Right lobe of liver (tissue), 4 donors: ENCODE data around the gene COIL.

Experiments used
- POLR2A ChIP-seq: fragments of 450-650 bp; IDR thresholded peaks from one replicate; pipeline ENCODE4 v1.6.1; 2017; ENCODE audit warnings: antibody characterized with exemption, mild to moderate bottlenecking
- TF ChIP-seq, protein P1 (sequence below), 4 donors: fragments of 200-600 bp in 3 of 4; fragments of 450-650 bp in 1 of 4; IDR thresholded peaks; one replicate each; pipeline versions ENCODE4 v1.5.1 to v1.8.0; 2016 to 2022; ENCODE audit warnings: antibody characterized with exemption in 4 of 4, mild to moderate bottlenecking in 2 of 4
- donor health status: DM: no; HTN: no; CAD: no.
- donor health status: DM: no; HTN: no; CAD: no.
- donor health status: DM: no; HTN: yes; CAD: no.

DNA sequence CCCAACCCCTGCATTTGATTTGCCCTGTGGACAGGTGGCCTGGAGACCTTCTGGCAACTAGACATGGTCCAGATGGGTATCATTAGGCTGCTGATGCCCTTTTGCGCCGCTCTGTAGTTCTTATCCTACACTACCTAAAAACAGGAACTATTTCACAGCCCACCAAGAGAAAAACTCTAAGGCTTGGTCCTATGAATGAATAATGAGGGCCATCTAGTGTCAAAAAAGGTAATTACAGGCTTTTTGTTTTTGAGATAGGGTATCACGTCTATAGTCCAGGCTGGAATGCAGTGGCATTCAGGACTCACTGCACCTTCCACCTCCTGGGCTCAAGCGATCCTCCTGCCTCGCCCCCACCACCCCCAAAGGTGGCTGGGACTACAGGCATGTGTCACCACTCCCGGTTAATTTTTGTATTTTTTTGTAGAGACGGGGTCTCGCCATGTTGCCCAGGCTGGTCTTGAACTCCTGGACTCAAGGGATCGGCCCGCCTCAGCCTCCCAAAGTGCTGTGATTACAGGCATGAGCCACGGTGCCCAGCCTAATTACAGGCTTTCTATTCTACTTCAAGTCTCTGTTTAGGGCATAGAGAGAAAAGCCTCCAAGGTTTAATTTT, 20.9 kb downstream of the COIL start:
- TF ChIP-seq, protein P1, sequence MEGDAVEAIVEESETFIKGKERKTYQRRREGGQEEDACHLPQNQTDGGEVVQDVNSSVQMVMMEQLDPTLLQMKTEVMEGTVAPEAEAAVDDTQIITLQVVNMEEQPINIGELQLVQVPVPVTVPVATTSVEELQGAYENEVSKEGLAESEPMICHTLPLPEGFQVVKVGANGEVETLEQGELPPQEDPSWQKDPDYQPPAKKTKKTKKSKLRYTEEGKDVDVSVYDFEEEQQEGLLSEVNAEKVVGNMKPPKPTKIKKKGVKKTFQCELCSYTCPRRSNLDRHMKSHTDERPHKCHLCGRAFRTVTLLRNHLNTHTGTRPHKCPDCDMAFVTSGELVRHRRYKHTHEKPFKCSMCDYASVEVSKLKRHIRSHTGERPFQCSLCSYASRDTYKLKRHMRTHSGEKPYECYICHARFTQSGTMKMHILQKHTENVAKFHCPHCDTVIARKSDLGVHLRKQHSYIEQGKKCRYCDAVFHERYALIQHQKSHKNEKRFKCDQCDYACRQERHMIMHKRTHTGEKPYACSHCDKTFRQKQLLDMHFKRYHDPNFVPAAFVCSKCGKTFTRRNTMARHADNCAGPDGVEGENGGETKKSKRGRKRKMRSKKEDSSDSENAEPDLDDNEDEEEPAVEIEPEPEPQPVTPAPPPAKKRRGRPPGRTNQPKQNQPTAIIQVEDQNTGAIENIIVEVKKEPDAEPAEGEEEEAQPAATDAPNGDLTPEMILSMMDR (IDR thresholded peaks at IDR 0.05): peak; percentile 66 to 72 (median 68)
- TF ChIP-seq POLR2A: no peak
